ENCODE measurements around the gene IL4.

IL4 gene

GRCh38 chr5:132664696-132665209 is 9.0 kb upstream of the IL4 start:
- ATAC-seq, result no peak
- no peak overlapping the region for H3K4me3 Mint-ChIP-seq
- no peaks in the 10 kb centered on the region for H3K36me3 Mint-ChIP-seq
- H3K27me3 Mint-ChIP-seq, result peaks cover 14% of the 10 kb centered on the region
- peak overlapping the region; percentile 63 for H3K27ac Mint-ChIP-seq
- peaks cover 50% of the 10 kb centered on the region for H3K4me1 Mint-ChIP-seq
- no peaks in the 10 kb centered on the region for H3K9me3 Mint-ChIP-seq

- H3K4me1 Mint-ChIP-seq, result peaks cover 41% of the 10 kb centered on the region
- H3K4me3 Mint-ChIP-seq, result no peak overlapping the region
- no peak overlapping the region for H3K27ac Mint-ChIP-seq
- H3K27me3 Mint-ChIP-seq, result peaks cover 14% of the 10 kb centered on the region
- no peak for ATAC-seq
- no peaks in the 10 kb centered on the region for H3K9me3 Mint-ChIP-seq
- H3K36me3 Mint-ChIP-seq, result no peaks in the 10 kb centered on the region
Observed at GRCh38 chr5:132665574-132666080, 8.2 kb upstream of the IL4 start.

- Mint-ChIP-seq H3K36me3 (no peaks in the 10 kb centered on the region), H3K27me3 (peaks cover 14% of the 10 kb centered on the region), H3K4me3 (no peak overlapping the region), H3K4me1 (peaks cover 32% of the 10 kb centered on the region), H3K27ac (no peak overlapping the region), H3K9me3 (peaks cover 3% of the 10 kb centered on the region)
- ATAC-seq, result no peak
Observed at GRCh38 chr5:132666310-132667123, 7.3 kb upstream of the IL4 start.

- no peaks in the 10 kb centered on the region for H3K36me3 Mint-ChIP-seq
- H3K27me3 Mint-ChIP-seq, result peaks cover 14% of the 10 kb centered on the region
- H3K27ac Mint-ChIP-seq, result no peak overlapping the region
- H3K4me3 Mint-ChIP-seq, result no peak overlapping the region
- H3K4me1 Mint-ChIP-seq, result peaks cover 25% of the 10 kb centered on the region
- ATAC-seq, result no peak
- H3K9me3 Mint-ChIP-seq, result peaks cover 3% of the 10 kb centered on the region
Observed at GRCh38 chr5:132667309-132667708, 6.5 kb upstream of the IL4 start.

GRCh38 chr5:132667761-132668705 is 5.8 kb upstream of the IL4 start:
- H3K9me3 Mint-ChIP-seq, result peaks cover 3% of the 10 kb centered on the region
- no peak for ATAC-seq
- H3K27ac Mint-ChIP-seq, result no peak overlapping the region
- H3K4me1 Mint-ChIP-seq, result peaks cover 17% of the 10 kb centered on the region
- H3K36me3 Mint-ChIP-seq, result no peaks in the 10 kb centered on the region
- no peak overlapping the region for H3K4me3 Mint-ChIP-seq
- H3K27me3 Mint-ChIP-seq, result peaks cover 14% of the 10 kb centered on the region

- no peak overlapping the region for H3K4me3 Mint-ChIP-seq
- H3K27me3 Mint-ChIP-seq, result peaks cover 14% of the 10 kb centered on the region
- H3K9me3 Mint-ChIP-seq, result peaks cover 3% of the 10 kb centered on the region
- peaks cover 9% of the 10 kb centered on the region for H3K4me1 Mint-ChIP-seq
- no peaks in the 10 kb centered on the region for H3K36me3 Mint-ChIP-seq
- no peak for ATAC-seq
- H3K27ac Mint-ChIP-seq, result no peak overlapping the region
Observed at GRCh38 chr5:132668706-132669454, 4.9 kb upstream of the IL4 start.

GRCh38 chr5:132669455-132669820 is 4.4 kb upstream of the IL4 start:
- H3K9me3 Mint-ChIP-seq, result peaks cover 3% of the 10 kb centered on the region
- H3K27ac Mint-ChIP-seq, result no peak overlapping the region
- no peak overlapping the region for H3K4me3 Mint-ChIP-seq
- ATAC-seq, result no peak
- peaks cover 14% of the 10 kb centered on the region for H3K27me3 Mint-ChIP-seq
- H3K4me1 Mint-ChIP-seq, result peaks cover 3% of the 10 kb centered on the region
- no peaks in the 10 kb centered on the region for H3K36me3 Mint-ChIP-seq

- peaks cover 3% of the 10 kb centered on the region for H3K9me3 Mint-ChIP-seq
- no peak overlapping the region for H3K27ac Mint-ChIP-seq
- H3K27me3 Mint-ChIP-seq, result peaks cover 14% of the 10 kb centered on the region
- H3K4me1 Mint-ChIP-seq, result peaks cover 6% of the 10 kb centered on the region
- no peak for ATAC-seq
- no peak overlapping the region for H3K4me3 Mint-ChIP-seq
- H3K36me3 Mint-ChIP-seq, result no peaks in the 10 kb centered on the region
Observed at GRCh38 chr5:132669966-132670882, 3.6 kb upstream of the IL4 start.

GRCh38 chr5:132671000-132671399 is 2.8 kb upstream of the IL4 start:
- Mint-ChIP-seq H3K27me3 (peaks cover 14% of the 10 kb centered on the region), H3K27ac (no peak overlapping the region), H3K9me3 (peaks cover 3% of the 10 kb centered on the region)

GRCh38 chr5:132673488-132673887 is 301 bp upstream of the IL4 start:
- Mint-ChIP-seq H3K4me1 (peaks cover 7% of the 10 kb centered on the region), H3K9me3 (peaks cover 3% of the 10 kb centered on the region), H3K4me3 (no peak overlapping the region), H3K36me3 (no peaks in the 10 kb centered on the region), H3K27me3 (no peaks in the 10 kb centered on the region), H3K27ac (no peak overlapping the region)
- ATAC-seq, result no peak

More at GRCh38 chr5:132671000-132671399, 2.8 kb upstream of the IL4 start:
- no peaks in the 10 kb centered on the region for H3K36me3 Mint-ChIP-seq
- H3K4me3 Mint-ChIP-seq, result no peak overlapping the region
- H3K4me1 Mint-ChIP-seq, result peaks cover 7% of the 10 kb centered on the region
- no peak for ATAC-seq

GRCh38 chr5:132674671-132675506 is 1.1 kb downstream of the IL4 start:
- peak overlapping the region; percentile 37 for H3K27ac Mint-ChIP-seq

GRCh38 chr5:132675936-132676689 is 2.3 kb downstream of the IL4 start:
- Mint-ChIP-seq H3K9me3 (peaks cover 1% of the 10 kb centered on the region), H3K4me1 (peaks cover 12% of the 10 kb centered on the region), H3K27me3 (no peaks in the 10 kb centered on the region), H3K36me3 (no peaks in the 10 kb centered on the region), H3K4me3 (no peak overlapping the region), H3K27ac (no peak overlapping the region)
- no peak for ATAC-seq

More at GRCh38 chr5:132674671-132675506, 1.1 kb downstream of the IL4 start:
- peak; percentile 72 for ATAC-seq
- Mint-ChIP-seq H3K27me3 (no peaks in the 10 kb centered on the region), H3K36me3 (no peaks in the 10 kb centered on the region), H3K4me3 (no peak overlapping the region), H3K9me3 (peaks cover 3% of the 10 kb centered on the region), H3K4me1 (peaks cover 7% of the 10 kb centered on the region)

- Mint-ChIP-seq H3K36me3 (no peaks in the 10 kb centered on the region), H3K4me1 (peaks cover 19% of the 10 kb centered on the region), H3K27me3 (no peaks in the 10 kb centered on the region), H3K27ac (no peak overlapping the region), H3K4me3 (no peak overlapping the region), H3K9me3 (no peaks in the 10 kb centered on the region)
- ATAC-seq, result no peak
Observed at GRCh38 chr5:132677191-132677590, 3.4 kb downstream of the IL4 start.

Data from stimulated activated memory B cell treated with anti-CD40 and anti-IgM and Interleukin-4, amounts not matched to agents 10 μg/mL and 1 μg/mL and 100 μg/mL, for 72 hours (primary cell).